Natural killer cell treated with Interleukin-12 subunit alpha and Interleukin-12 subunit beta and Interleukin-15 and Interleukin-18, amount 100 ng/mL, for 72 hours (primary cell): ENCODE data around the gene APOA1. TPM values are rescaled to one million over a fixed set of nuclear protein-coding genes. Genes with fewer than 3 reads are reported as not detected.

Experiments used
- ATAC-seq, 2 donors: fragments of 150-1000 bp; cut with Tn5 transposase in 1 of 2; sonication (Bioruptor Pico), chemical (Tn5 transposase) in 1 of 2; 2 replicates each; pipeline ENCODE4 v1.10.0; 2021
- DNase-seq: peaks from one replicate; pipeline ENCODE4 v3.0.0; 2022; ENCODE audit warnings: low spot score
- H3K27ac Mint-ChIP-seq, 2 donors: 1 replicate in 1 of 2; 2 replicates in 1 of 2; pipeline ENCODE4 v1.8.0; 2022; ENCODE audit warnings: mixed read lengths in 2 of 2, mild to moderate bottlenecking in 1 of 2, moderate library complexity in 1 of 2
- H3K27me3 Mint-ChIP-seq, 2 donors: 1 replicate in 1 of 2; 2 replicates in 1 of 2; pipeline ENCODE4 v1.8.0; 2022; ENCODE audit warnings: mixed read lengths in 2 of 2
- H3K36me3 Mint-ChIP-seq: one replicate; pipeline ENCODE4 v1.8.0; 2022; ENCODE audit warnings: mixed read lengths
- H3K4me1 Mint-ChIP-seq, 2 donors: 1 replicate in 1 of 2; 2 replicates in 1 of 2; pipeline ENCODE4 v1.8.0; 2022; ENCODE audit warnings: low read depth in 2 of 2, mixed read lengths in 2 of 2, mild to moderate bottlenecking in 1 of 2
- H3K4me3 Mint-ChIP-seq: one replicate; pipeline ENCODE4 v1.8.0; 2022; ENCODE audit warnings: mixed read lengths
- H3K9me3 Mint-ChIP-seq: 2 replicates; pipeline ENCODE4 v1.8.0; 2022; ENCODE audit warnings: mixed read lengths
- total RNA-seq, 2 donors: library from RNA; stranded (reverse); gene quantifications; one replicate each; pipeline ENCODE4 v1.2.3, GENCODE V29; 2022

APOA1 gene
- total RNA-seq, 2 donors from 2014 or later, result not detected

- H3K36me3 Mint-ChIP-seq, result peaks cover 12% of the 10 kb centered on the region
- no peak overlapping the region for H3K4me3 Mint-ChIP-seq
- H3K27me3 Mint-ChIP-seq, result no peaks in the 10 kb centered on the region
- ATAC-seq, result peak; percentile 69 to 74
- H3K9me3 Mint-ChIP-seq, result no peaks in the 10 kb centered on the region
- H3K4me1 Mint-ChIP-seq, result peaks cover 26 to 27% of the 10 kb centered on the region in 2 donors
- DNase-seq, result peak; percentile 68
- no peak overlapping the region for H3K27ac Mint-ChIP-seq
Observed at GRCh38 chr11:116791002-116791812, 46.2 kb downstream of the APOA1 start.

- Mint-ChIP-seq H3K36me3 (peaks cover 18% of the 10 kb centered on the region), H3K4me3 (no peak overlapping the region), H3K9me3 (no peaks in the 10 kb centered on the region), H3K27me3 (no peaks in the 10 kb centered on the region), H3K4me1 (peaks cover 29 to 34% of the 10 kb centered on the region in 2 donors), H3K27ac (no peak overlapping the region)
- DNase-seq (no peak), ATAC-seq (no peak)
Observed at GRCh38 chr11:116790167-116791001, 47.0 kb downstream of the APOA1 start.

- ATAC-seq (no peak), DNase-seq (no peak)
- H3K36me3 Mint-ChIP-seq, result peaks cover 32% of the 10 kb centered on the region
- no peaks in the 10 kb centered on the region for H3K27me3 Mint-ChIP-seq
- peak overlapping the region; percentile 94 to 97 for H3K27ac Mint-ChIP-seq
- no peaks in the 10 kb centered on the region for H3K9me3 Mint-ChIP-seq
- peak overlapping the region; percentile 92 for H3K4me3 Mint-ChIP-seq
- H3K4me1 Mint-ChIP-seq, result peaks cover 41 to 48% of the 10 kb centered on the region in 2 donors
Observed at GRCh38 chr11:116788975-116789374, 48.4 kb downstream of the APOA1 start.

GRCh38 chr11:116788534-116788933 lies 48.9 kb downstream of the APOA1 start:
- DNase-seq (no peak), ATAC-seq (no peak)
- Mint-ChIP-seq H3K4me3 (peak overlapping the region; percentile 92), H3K9me3 (no peaks in the 10 kb centered on the region), H3K36me3 (peaks cover 33% of the 10 kb centered on the region), H3K4me1 (peaks cover 41 to 50% of the 10 kb centered on the region in 2 donors), H3K27me3 (no peaks in the 10 kb centered on the region), H3K27ac (peak overlapping the region; percentile 94 to 97)

GRCh38 chr11:116787786-116788486 lies 49.5 kb downstream of the APOA1 start, which contains the start of gene ZPR1:
ZPR1 (minus strand) TSS chr11:116788023; CDS start chr11:116787990, 33 bp downstream.
- H3K9me3 Mint-ChIP-seq, result no peaks in the 10 kb centered on the region
- H3K36me3 Mint-ChIP-seq, result peaks cover 39% of the 10 kb centered on the region
- peaks cover 44 to 56% of the 10 kb centered on the region in 2 donors for H3K4me1 Mint-ChIP-seq
- ATAC-seq (peak; percentile 89 to 93), DNase-seq (peak; percentile 90)
- no peaks in the 10 kb centered on the region for H3K27me3 Mint-ChIP-seq
- H3K4me3 Mint-ChIP-seq, result peak within 1 kb of the TSS; percentile 92
- H3K27ac Mint-ChIP-seq, result peak within 1 kb of the TSS; percentile 94 to 97

GRCh38 chr11:116787436-116787785 lies 50.0 kb downstream of the APOA1 start:
- no peaks in the 10 kb centered on the region for H3K9me3 Mint-ChIP-seq
- DNase-seq, result no peak
- peak overlapping the region; percentile 92 for H3K4me3 Mint-ChIP-seq
- peaks cover 44% of the 10 kb centered on the region for H3K36me3 Mint-ChIP-seq
- H3K4me1 Mint-ChIP-seq, result peaks cover 44 to 61% of the 10 kb centered on the region in 2 donors
- no peaks in the 10 kb centered on the region for H3K27me3 Mint-ChIP-seq
- peak overlapping the region; percentile 94 to 97 for H3K27ac Mint-ChIP-seq
- ATAC-seq, result no peak

- Mint-ChIP-seq H3K36me3 (peaks cover 48% of the 10 kb centered on the region), H3K4me3 (peak overlapping the region; percentile 92), H3K27me3 (no peaks in the 10 kb centered on the region), H3K4me1 (peaks cover 47 to 65% of the 10 kb centered on the region in 2 donors), H3K9me3 (no peaks in the 10 kb centered on the region), H3K27ac (peak overlapping the region; percentile 94 to 97)
- no peak for ATAC-seq
- no peak for DNase-seq
Observed at GRCh38 chr11:116786966-116787365, 50.5 kb downstream of the APOA1 start.

GRCh38 chr11:116786326-116786725 lies 51.1 kb downstream of the APOA1 start:
- ATAC-seq, result no peak
- no peaks in the 10 kb centered on the region for H3K27me3 Mint-ChIP-seq
- H3K4me1 Mint-ChIP-seq, result peaks cover 47 to 69% of the 10 kb centered on the region in 2 donors
- H3K4me3 Mint-ChIP-seq, result peak overlapping the region; percentile 92
- H3K9me3 Mint-ChIP-seq, result no peaks in the 10 kb centered on the region
- H3K27ac Mint-ChIP-seq, result peak overlapping the region; percentile 94 to 97
- no peak for DNase-seq
- H3K36me3 Mint-ChIP-seq, result peaks cover 53% of the 10 kb centered on the region

Other genes with a start within 250 kb of the APOA1 start
- gene BUD13, start 64.6 kb downstream of the APOA1 start, total RNA-seq, result 10 to 100 TPM; 23.1 to 25.0 TPM
- gene ZPR1, start 49.6 kb downstream of the APOA1 start, total RNA-seq, result 100 to 1,000 TPM in 1 of 2 donors, 10 to 100 TPM in 1; 89.7 to 143 TPM
- not detected for gene APOA5, start 45.7 kb downstream of the APOA1 start, total RNA-seq
- gene APOA4, start 14.3 kb downstream of the APOA1 start, total RNA-seq, result not detected
- not detected for gene APOC3, start 7.7 kb downstream of the APOA1 start, total RNA-seq